Measurements from ENCODE around the gene CDC42. TPM values are rescaled to one million over a fixed set of nuclear protein-coding genes. Genes with fewer than 3 reads are reported as not detected.

CDC42 gene
- total and polyA plus RNA-seq, 9 of the 15 experiments (the other 6 are each of a cell fraction or from before 2014, with no cell fraction given) = 186 to 398 (median 325) TPM

DNA sequence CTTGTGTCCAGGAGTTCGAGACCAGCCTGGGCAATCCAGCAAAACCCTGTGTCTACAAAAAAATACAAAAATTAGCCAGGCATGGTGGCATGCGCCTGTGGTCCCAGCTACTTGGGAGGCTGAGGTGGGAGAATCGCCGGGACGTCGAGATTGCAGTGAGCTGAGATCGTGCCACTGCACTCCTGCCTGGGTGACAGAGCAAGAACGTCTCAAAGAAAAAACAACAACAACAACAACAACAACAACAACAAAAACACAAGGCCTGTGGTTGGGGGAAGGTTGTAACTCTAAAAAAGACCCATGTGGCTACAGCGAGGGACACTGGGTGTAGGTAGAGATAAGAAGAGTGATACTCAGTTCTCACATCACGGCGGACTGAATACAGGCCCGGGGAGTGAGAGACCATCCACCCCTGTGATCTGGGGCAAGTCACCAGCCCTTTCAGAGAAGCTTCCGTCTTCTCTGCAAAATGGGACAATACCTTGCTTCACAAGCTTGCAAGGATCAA lies 848 bp upstream of the CDC42 start (continued):
- TF ChIP-seq, protein P1, sequence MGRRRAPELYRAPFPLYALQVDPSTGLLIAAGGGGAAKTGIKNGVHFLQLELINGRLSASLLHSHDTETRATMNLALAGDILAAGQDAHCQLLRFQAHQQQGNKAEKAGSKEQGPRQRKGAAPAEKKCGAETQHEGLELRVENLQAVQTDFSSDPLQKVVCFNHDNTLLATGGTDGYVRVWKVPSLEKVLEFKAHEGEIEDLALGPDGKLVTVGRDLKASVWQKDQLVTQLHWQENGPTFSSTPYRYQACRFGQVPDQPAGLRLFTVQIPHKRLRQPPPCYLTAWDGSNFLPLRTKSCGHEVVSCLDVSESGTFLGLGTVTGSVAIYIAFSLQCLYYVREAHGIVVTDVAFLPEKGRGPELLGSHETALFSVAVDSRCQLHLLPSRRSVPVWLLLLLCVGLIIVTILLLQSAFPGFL (CRISPR knock-in tag; IDR thresholded peaks at IDR 0.05) = no peak
- TF ChIP-seq RBFOX2 (IDR thresholded peaks at IDR 0.05; ENCODE audit: low read depth, low read length) = no peak
- TF ChIP-seq, protein P2, sequence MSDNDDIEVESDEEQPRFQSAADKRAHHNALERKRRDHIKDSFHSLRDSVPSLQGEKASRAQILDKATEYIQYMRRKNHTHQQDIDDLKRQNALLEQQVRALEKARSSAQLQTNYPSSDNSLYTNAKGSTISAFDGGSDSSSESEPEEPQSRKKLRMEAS (CRISPR knock-in tag; IDR thresholded peaks at IDR 0.05) = 0 out of 2 replicates have a peak, but pooled peaks have one; percentile 24
- TF ChIP-seq, protein P3, sequence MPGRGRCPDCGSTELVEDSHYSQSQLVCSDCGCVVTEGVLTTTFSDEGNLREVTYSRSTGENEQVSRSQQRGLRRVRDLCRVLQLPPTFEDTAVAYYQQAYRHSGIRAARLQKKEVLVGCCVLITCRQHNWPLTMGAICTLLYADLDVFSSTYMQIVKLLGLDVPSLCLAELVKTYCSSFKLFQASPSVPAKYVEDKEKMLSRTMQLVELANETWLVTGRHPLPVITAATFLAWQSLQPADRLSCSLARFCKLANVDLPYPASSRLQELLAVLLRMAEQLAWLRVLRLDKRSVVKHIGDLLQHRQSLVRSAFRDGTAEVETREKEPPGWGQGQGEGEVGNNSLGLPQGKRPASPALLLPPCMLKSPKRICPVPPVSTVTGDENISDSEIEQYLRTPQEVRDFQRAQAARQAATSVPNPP (IDR thresholded peaks at IDR 0.05; ENCODE audit: borderline replicate concordance, insufficient read depth, insufficient read length) = no peak
- 0 out of 2 replicates have a peak, but pooled peaks have one; percentile 39 for TF ChIP-seq L3MBTL2 (IDR thresholded peaks at IDR 0.05)

DNA sequence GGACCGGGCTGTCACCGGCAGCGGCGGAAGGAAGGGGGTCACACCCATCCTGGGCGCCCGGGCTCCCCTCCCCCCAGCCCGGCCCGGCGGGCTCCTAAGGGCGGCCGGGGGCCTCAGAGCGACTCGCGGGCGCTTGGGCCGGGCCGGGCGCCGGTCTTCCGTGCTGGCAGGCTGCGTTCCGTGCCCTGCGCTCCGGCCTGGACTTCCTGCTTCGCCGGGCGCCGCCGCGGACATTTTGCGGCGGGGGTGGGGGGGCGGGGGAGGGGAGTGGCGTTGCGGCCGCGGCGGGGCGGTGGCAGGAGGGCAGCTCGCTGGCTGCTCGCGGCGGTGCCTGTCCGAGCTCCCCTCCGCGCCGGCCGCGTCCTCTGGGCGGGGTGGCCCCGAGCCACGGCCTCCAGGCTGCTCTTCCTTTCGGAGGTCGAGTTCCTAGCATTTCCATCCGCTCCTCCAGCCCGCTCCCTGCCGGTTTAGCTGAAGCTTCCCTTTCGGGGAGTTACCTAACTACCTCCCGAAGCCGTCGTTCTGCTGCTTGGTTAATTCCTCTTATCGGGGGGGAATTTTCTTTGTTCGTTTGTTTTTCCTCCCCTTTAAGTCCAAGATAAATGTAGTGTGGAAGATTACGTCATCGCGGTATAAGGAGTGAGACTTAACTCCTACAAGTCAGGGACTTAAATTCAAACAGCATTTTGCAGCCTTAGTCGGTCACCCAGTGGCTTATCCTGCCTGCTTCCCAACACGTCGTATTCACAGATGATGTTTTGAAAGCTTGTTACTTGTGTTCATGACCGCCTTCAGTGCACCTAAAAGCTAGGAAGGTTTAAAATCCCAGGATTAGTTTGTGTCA lies 730 bp downstream of the CDC42 start:
- Histone ChIP-seq H3K4me3 (peak overlapping the region; percentile 97), H3K4me2 (ENCODE audit: insufficient read depth, low read length) (peak overlapping the region; percentile 99), H3K27me3 (ENCODE audit: control insufficient read depth in 2 of 2, insufficient read depth in 2 of 2, low read length in 2 of 2) (no peaks in the 10 kb centered on the region), H3K79me2 (ENCODE audit: control insufficient read depth, insufficient read depth, low read length) (peaks cover 59% of the 10 kb centered on the region), H3K4me1 (replicated peaks in 1 of 2; ENCODE audit: control insufficient read depth in 2 of 2, insufficient read depth in 2 of 2, low read length in 2 of 2) (peaks cover 33 to 34% of the 10 kb centered on the region in 2 experiments), H3K9me1 (ENCODE audit: control insufficient read depth, insufficient read depth, low read length) (peaks cover 3% of the 10 kb centered on the region), H4K20me1 (replicated peaks; ENCODE audit: control insufficient read depth, insufficient read depth, low read length) (peaks cover 18% of the 10 kb centered on the region), H3K27ac (ENCODE audit: extremely low read depth, low read depth, low read length) (peak overlapping the region; percentile 96), H2AFZ (ENCODE audit: low read depth, low read length) (peak overlapping the region; percentile 63), H3K36me3 (ENCODE audit: control insufficient read depth, insufficient read depth, low read length) (peaks cover 39% of the 10 kb centered on the region), H3K9me3 (replicated peaks; ENCODE audit: control insufficient read depth, insufficient read depth, low read depth, low read length) (peaks cover 2% of the 10 kb centered on the region; the same call in 1 of the 2 replicates), H3K9ac (ENCODE audit: insufficient read depth in 1 of 2, low read depth in 2 of 2, low read length in 2 of 2) (peak overlapping the region; percentile 94 to 98)
- CTCF ChIA-PET (ENCODE audit: low intra/inter-chr PET ratio) = no interaction called here
- WGBS (ENCODE audit: insufficient coverage, low coverage, missing lambda C conversion rate) = under 1% methylated on average over 37 of the region's 70 CpGs
- ATAC-seq (peak; percentile 79), FAIRE-seq (peak; percentile 61), DNase-seq (ENCODE audit: extremely low read depth in 1 of 4, low spot score in 3 of 4) (peak; percentile 84 to 86 (median 85))
- POLR2A ChIA-PET = interaction anchor here (0.6 to 5.2 kb wide), 21 partner anchors 9 to 1267 kb away, joined by 3 to 47 read pairs (median 5); partner anchors contain the start of gene HP1BP3
- no TSS peak for BruUV-seq (replicated peaks)
- intact Hi-C loops (cut with micrococcal nuclease) = no loop called here
- in situ Hi-C loops (cut with MboI) = no loop called here
- TF ChIP-seq DACH1 (IDR thresholded peaks at IDR 0.05; ENCODE audit: partially characterized antibody) (no peak), PHF20 (IDR thresholded peaks at IDR 0.05; ENCODE audit: partially characterized antibody) (no peak), BMI1 (IDR thresholded peaks at IDR 0.05; ENCODE audit: low read length) (no peak)
- TF ChIP-seq, protein P4, sequence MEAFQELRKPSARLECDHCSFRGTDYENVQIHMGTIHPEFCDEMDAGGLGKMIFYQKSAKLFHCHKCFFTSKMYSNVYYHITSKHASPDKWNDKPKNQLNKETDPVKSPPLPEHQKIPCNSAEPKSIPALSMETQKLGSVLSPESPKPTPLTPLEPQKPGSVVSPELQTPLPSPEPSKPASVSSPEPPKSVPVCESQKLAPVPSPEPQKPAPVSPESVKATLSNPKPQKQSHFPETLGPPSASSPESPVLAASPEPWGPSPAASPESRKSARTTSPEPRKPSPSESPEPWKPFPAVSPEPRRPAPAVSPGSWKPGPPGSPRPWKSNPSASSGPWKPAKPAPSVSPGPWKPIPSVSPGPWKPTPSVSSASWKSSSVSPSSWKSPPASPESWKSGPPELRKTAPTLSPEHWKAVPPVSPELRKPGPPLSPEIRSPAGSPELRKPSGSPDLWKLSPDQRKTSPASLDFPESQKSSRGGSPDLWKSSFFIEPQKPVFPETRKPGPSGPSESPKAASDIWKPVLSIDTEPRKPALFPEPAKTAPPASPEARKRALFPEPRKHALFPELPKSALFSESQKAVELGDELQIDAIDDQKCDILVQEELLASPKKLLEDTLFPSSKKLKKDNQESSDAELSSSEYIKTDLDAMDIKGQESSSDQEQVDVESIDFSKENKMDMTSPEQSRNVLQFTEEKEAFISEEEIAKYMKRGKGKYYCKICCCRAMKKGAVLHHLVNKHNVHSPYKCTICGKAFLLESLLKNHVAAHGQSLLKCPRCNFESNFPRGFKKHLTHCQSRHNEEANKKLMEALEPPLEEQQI (IDR thresholded peaks at IDR 0.05) = no peak
- TF ChIP-seq, protein P5, sequence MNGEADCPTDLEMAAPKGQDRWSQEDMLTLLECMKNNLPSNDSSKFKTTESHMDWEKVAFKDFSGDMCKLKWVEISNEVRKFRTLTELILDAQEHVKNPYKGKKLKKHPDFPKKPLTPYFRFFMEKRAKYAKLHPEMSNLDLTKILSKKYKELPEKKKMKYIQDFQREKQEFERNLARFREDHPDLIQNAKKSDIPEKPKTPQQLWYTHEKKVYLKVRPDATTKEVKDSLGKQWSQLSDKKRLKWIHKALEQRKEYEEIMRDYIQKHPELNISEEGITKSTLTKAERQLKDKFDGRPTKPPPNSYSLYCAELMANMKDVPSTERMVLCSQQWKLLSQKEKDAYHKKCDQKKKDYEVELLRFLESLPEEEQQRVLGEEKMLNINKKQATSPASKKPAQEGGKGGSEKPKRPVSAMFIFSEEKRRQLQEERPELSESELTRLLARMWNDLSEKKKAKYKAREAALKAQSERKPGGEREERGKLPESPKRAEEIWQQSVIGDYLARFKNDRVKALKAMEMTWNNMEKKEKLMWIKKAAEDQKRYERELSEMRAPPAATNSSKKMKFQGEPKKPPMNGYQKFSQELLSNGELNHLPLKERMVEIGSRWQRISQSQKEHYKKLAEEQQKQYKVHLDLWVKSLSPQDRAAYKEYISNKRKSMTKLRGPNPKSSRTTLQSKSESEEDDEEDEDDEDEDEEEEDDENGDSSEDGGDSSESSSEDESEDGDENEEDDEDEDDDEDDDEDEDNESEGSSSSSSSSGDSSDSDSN (IDR thresholded peaks at IDR 0.05; ENCODE audit: borderline replicate concordance in 1 of 2, low read depth in 2 of 2, low read length in 2 of 2) = peak; percentile 87 to 90; a peak in 2 of 4 replicates
